Aorta (tissue), 4 donors: ENCODE measurements around the gene P2RY12. TPM values are rescaled to one million over a fixed set of nuclear protein-coding genes. Genes with fewer than 3 reads are reported as not detected.

ENCODE experiments used
- polyA plus RNA-seq, 2 donors: library from polyadenylated mRNA; stranded (reverse); fragments of 200-250 nt; gene quantifications; one replicate each; pipeline ENCODE4 v1.2.3, GENCODE V29; 2013
- total RNA-seq, 2 donors: library from RNA; stranded (reverse); fragmentation: NEBNext Ultra II Directional; extraction: Animal tissue kit (Norgen Biotek cat#: 25700); gene quantifications; one replicate each; pipeline ENCODE4 v1.2.1, GENCODE V29; 2021
- donor health status: healthy with polysubstance abuse.
- donor health status: Bipolar disorder and iron deficiency.
- donor health status: DM: no; HTN: no; CAD: no.
- donor health status: DM: yes; HTN: yes; CAD: no.

The P2RY12 gene
- total and polyA plus RNA-seq, 4 donors: 0.87 to 5.1 (median 2.8) TPM

Other genes starting within 250 kb of the P2RY12 start
- 1 to 10 TPM in 1 of 2 donors, under 1 TPM in 1; 0.96 to 1.2 TPM for gene GPR171, start 181.5 kb downstream of the P2RY12 start, total RNA-seq
- gene GPR171, start 181.5 kb downstream of the P2RY12 start, polyA plus RNA-seq: 1 to 10 TPM in 1 of 2 donors, not detected in 1; 1.0 TPM
- 1 to 10 TPM; 1.1 to 2.8 TPM for gene P2RY14, start 106.2 kb downstream of the P2RY12 start, total RNA-seq
- 1 to 10 TPM in 1 of 2 donors, under 1 TPM in 1; 0.97 to 1.8 TPM for gene P2RY14, start 106.2 kb downstream of the P2RY12 start, polyA plus RNA-seq
- not detected for gene GPR87, start 67.9 kb downstream of the P2RY12 start, total RNA-seq
- not detected for gene GPR87, start 67.9 kb downstream of the P2RY12 start, polyA plus RNA-seq
- gene P2RY13, start 55.2 kb downstream of the P2RY12 start, total RNA-seq: 1 to 10 TPM; 2.6 to 2.7 TPM
- 1 to 10 TPM in 1 of 2 donors, under 1 TPM in 1; 0.51 to 3.3 TPM for gene P2RY13, start 55.2 kb downstream of the P2RY12 start, polyA plus RNA-seq
- gene IGSF10, start 76.3 kb upstream of the P2RY12 start, total RNA-seq: 1 to 10 TPM; 2.2 to 7.7 TPM
- gene IGSF10, start 76.3 kb upstream of the P2RY12 start, polyA plus RNA-seq: 1 to 10 TPM; 2.3 to 2.9 TPM